Keratinocyte (primary cell): ENCODE data around the gene CDH7.

Experiments
- CTCF ChIP-seq, 3 experiments: IDR thresholded peaks in 1 of 3; conservative IDR thresholded peaks in 1 of 3; optimal IDR thresholded peaks in 1 of 3; 2 replicates in 2 of 3; 3 replicates in 1 of 3; pipeline versions ENCODE3 to v1.5.1; 2011; ENCODE audit warnings: low read length in 3 of 3, mild to moderate bottlenecking in 3 of 3, moderate library complexity in 2 of 3, control low read depth in 1 of 3, inconsistent platforms in 1 of 3; ENCODE audit not compliant: insufficient read depth in 2 of 3; ENCODE audit errors: extremely low read depth in 1 of 3
- EZH2 ChIP-seq: IDR thresholded peaks from one replicate; pipeline ENCODE4 v1.6.1; 2012; ENCODE audit warnings: inconsistent platforms, mild to moderate bottlenecking, low read length, moderate library complexity

GRCh38 chr18:65936678-65937077 is 185.9 kb downstream of the CDH7 start:
- TF ChIP-seq CTCF (optimal IDR thresholded peaks at IDR 0.05 in 1 of 3, IDR thresholded peaks at IDR 0.05 in 1 of 3, conservative IDR thresholded peaks at IDR 0.05 in 1 of 3; ENCODE audit: extremely low read depth in 1 of 3, insufficient read depth in 2 of 3, low read length in 3 of 3) (no peak), EZH2 (no peak)
